ENCODE measurements around the gene CACNG4. TPM values are rescaled to one million over a fixed set of nuclear protein-coding genes. Genes with fewer than 3 reads are reported as not detected.

Gene CACNG4
- total RNA-seq, 2 experiments from 2014 or later: not detected

DNA sequence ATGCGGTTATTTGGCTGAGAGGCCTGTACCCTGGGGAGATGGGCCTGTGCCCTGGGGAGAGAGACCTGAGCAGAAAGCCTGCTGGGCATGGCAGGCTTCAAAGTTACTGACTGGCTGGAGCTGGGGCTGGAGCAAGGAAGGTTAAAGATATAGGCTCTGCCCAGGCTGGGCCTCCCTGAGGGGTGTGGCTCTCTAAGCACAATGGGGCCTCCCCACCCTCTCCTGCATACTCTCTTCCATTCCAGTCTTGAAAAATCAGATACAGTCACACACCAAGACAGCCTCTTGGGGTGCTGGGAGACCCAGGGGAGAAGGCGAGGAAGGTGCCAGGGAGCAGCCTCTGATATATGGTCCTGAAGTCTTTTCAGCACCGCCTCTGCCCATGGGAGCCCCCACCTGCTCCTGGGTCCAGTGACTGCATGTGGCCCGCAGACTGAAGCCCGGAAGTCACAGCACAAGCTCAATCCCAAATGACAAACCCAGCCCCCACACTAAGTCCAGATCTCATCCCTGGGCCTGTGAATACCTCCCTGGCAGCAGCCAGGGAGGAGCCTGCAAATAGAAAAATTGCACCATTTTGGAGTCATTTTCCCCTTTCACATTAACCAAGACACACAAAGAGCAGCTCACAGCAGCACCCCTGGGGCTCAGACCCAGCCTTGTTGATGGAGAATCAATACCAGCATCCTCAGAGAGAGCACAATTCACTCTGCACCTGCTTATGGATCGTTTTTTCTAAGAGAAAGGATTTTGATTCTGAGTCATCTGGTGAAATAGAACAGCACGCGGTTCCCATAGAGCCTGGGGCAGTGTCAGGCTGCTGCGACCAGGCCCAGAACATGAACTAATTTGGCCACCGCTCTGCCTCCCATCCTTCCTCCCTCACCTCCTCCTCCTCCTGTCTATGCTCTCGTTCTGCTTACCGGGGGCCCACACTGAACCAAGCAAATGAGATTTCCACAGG lies 54.2 kb downstream of the CACNG4 start:
- TF ChIP-seq CTCF (IDR thresholded peaks at IDR 0.05): no peak
- Histone ChIP-seq H3K9me3 (ENCODE audit: control insufficient read depth in 1 of 2, insufficient read depth in 1 of 2, low read length in 2 of 2) (peaks cover 0 to 5% of the 10 kb centered on the region in 2 experiments), H3K4me3 (ENCODE audit: low read length) (no peak overlapping the region), H3K27me3 (ENCODE audit: control insufficient read depth in 1 of 2, insufficient read depth in 2 of 2, low read length in 2 of 2) (no peaks in the 10 kb centered on the region), H3K27ac (ENCODE audit: low read depth in 1 of 2, low read length in 2 of 2) (no peak overlapping the region), H3K36me3 (ENCODE audit: insufficient read depth, low read length) (no peaks in the 10 kb centered on the region), H3K4me1 (ENCODE audit: insufficient read depth, low read length) (no peaks in the 10 kb centered on the region)
- no peak for ATAC-seq (ENCODE audit: poor library complexity)
- no peaks in the 10 kb centered on the region for H3K9me3 Mint-ChIP-seq
- H3K36me3 Mint-ChIP-seq (ENCODE audit: low read depth): no peaks in the 10 kb centered on the region
- H3K4me3 Mint-ChIP-seq: no peak overlapping the region
- intact Hi-C loops (cut with DNase I, micrococcal nuclease): no loop called here
- ChIA-PET POLR2A (no interaction called here), CTCF (no interaction called here)
- DNase-seq: no peak
- H3K27me3 Mint-ChIP-seq: peaks cover 7% of the 10 kb centered on the region
- no peaks in the 10 kb centered on the region for H3K4me1 Mint-ChIP-seq (ENCODE audit: low read depth)
- H3K27ac Mint-ChIP-seq: no peak overlapping the region

DNA sequence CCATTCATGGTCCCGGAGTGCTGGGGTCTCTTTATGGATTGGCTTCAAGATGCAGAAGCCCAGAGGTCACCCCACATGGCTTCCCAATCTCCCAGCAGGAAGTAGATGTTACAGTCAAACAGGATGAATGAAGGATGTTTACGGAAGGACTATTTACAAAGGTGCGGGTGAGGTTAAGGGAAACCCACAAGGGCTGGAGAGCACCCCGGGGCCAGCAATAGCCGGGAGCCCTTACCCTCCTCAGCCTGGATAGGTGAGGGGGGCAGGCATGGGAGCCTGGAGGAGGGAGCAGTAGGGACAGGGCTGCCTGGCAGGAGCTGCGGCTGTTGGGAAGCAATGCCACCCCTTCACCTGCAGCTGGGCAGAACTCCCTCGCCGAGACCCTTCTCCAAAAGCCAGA lies 55.3 kb downstream of the CACNG4 start:
- Histone ChIP-seq H3K4me1 (ENCODE audit: insufficient read depth, low read length) (no peaks in the 10 kb centered on the region), H3K4me3 (ENCODE audit: low read length) (no peak overlapping the region), H3K27me3 (ENCODE audit: control insufficient read depth in 1 of 2, insufficient read depth in 2 of 2, low read length in 2 of 2) (no peaks in the 10 kb centered on the region), H3K36me3 (ENCODE audit: insufficient read depth, low read length) (no peaks in the 10 kb centered on the region), H3K9me3 (ENCODE audit: control insufficient read depth in 1 of 2, insufficient read depth in 1 of 2, low read length in 2 of 2) (peaks cover 0 to 5% of the 10 kb centered on the region in 2 experiments), H3K27ac (ENCODE audit: low read depth in 1 of 2, low read length in 2 of 2) (no peak overlapping the region)
- ChIA-PET CTCF (no interaction called here), POLR2A (interaction anchor here (0.7 kb wide), 1 partner anchor 19 kb away, joined by 3 read pairs; no protein-coding TSS in a partner anchor)
- Mint-ChIP-seq H3K9me3 (no peaks in the 10 kb centered on the region), H3K36me3 (ENCODE audit: low read depth) (no peaks in the 10 kb centered on the region), H3K27me3 (peaks cover 7% of the 10 kb centered on the region), H3K27ac (no peak overlapping the region), H3K4me3 (no peak overlapping the region), H3K4me1 (ENCODE audit: low read depth) (no peaks in the 10 kb centered on the region)
- TF ChIP-seq CTCF (IDR thresholded peaks at IDR 0.05): no peak
- no peak for DNase-seq
- no peak for ATAC-seq (ENCODE audit: poor library complexity)
- intact Hi-C loops (cut with DNase I, micrococcal nuclease): no loop called here

- ChIA-PET CTCF (no interaction called here), POLR2A (interaction anchor here (0.7 kb wide), 1 partner anchor 18 kb away, joined by 3 read pairs; no protein-coding TSS in a partner anchor)
- ATAC-seq (ENCODE audit: poor library complexity) (no peak), DNase-seq (no peak)
- intact Hi-C loops (cut with DNase I, micrococcal nuclease): no loop called here
- Histone ChIP-seq H3K36me3 (ENCODE audit: insufficient read depth, low read length) (no peaks in the 10 kb centered on the region), H3K27me3 (ENCODE audit: control insufficient read depth in 1 of 2, insufficient read depth in 2 of 2, low read length in 2 of 2) (no peaks in the 10 kb centered on the region), H3K9me3 (ENCODE audit: control insufficient read depth in 1 of 2, insufficient read depth in 1 of 2, low read length in 2 of 2) (peaks cover 0 to 5% of the 10 kb centered on the region in 2 experiments), H3K4me3 (ENCODE audit: low read length) (no peak overlapping the region), H3K27ac (ENCODE audit: low read depth in 1 of 2, low read length in 2 of 2) (no peak overlapping the region), H3K4me1 (ENCODE audit: insufficient read depth, low read length) (no peaks in the 10 kb centered on the region)
- H3K4me1 Mint-ChIP-seq (ENCODE audit: low read depth): no peaks in the 10 kb centered on the region
- H3K27ac Mint-ChIP-seq: no peak overlapping the region
- H3K36me3 Mint-ChIP-seq (ENCODE audit: low read depth): no peaks in the 10 kb centered on the region
- H3K27me3 Mint-ChIP-seq: peaks cover 2% of the 10 kb centered on the region
- H3K9me3 Mint-ChIP-seq: no peaks in the 10 kb centered on the region
- no peak overlapping the region for H3K4me3 Mint-ChIP-seq
- no peak for TF ChIP-seq CTCF (IDR thresholded peaks at IDR 0.05)
Observed at GRCh38 chr17:67020293-67020766, 55.8 kb downstream of the CACNG4 start.
